Fibroblast of mammary gland (primary cell): ENCODE measurements around the gene DPPA4.

Experiments
- DNase-seq: peaks from one replicate; pipeline ENCODE4 v3.0.0-alpha.2; 2010; ENCODE audit warnings: low read depth
- H3K4me3 ChIP-seq: 2 replicates; pipeline ENCODE4 v1.5.1; 2011; ENCODE audit warnings: low read depth, mild to moderate bottlenecking, low read length, moderate library complexity; ENCODE audit not compliant: control insufficient read depth
- CTCF ChIP-seq: conservative IDR thresholded peaks from 2 replicates; pipeline ENCODE4 v1.5.1; 2011; ENCODE audit warnings: low read depth, low read length, inconsistent platforms; ENCODE audit not compliant: control insufficient read depth, insufficient read depth

The DPPA4 gene

GRCh38 chr3:109355625-109356441, 18.5 kb upstream of the DPPA4 start:
- H3K4me3 ChIP-seq = no peak overlapping the region
- TF ChIP-seq CTCF = no peak
- no peak for DNase-seq

- no peak for DNase-seq
- no peak for TF ChIP-seq CTCF
- H3K4me3 ChIP-seq = no peak overlapping the region
Observed at GRCh38 chr3:109353057-109353456, 15.7 kb upstream of the DPPA4 start.

GRCh38 chr3:109351231-109351630, 13.9 kb upstream of the DPPA4 start:
- no peak overlapping the region for H3K4me3 ChIP-seq
- DNase-seq = no peak
- no peak for TF ChIP-seq CTCF

- DNase-seq = no peak
- TF ChIP-seq CTCF = no peak
- H3K4me3 ChIP-seq = no peak overlapping the region
Observed at GRCh38 chr3:109346770-109347295, 9.5 kb upstream of the DPPA4 start.

- no peak overlapping the region for H3K4me3 ChIP-seq
- TF ChIP-seq CTCF = no peak
- DNase-seq = no peak
Observed at GRCh38 chr3:109346099-109346498, 8.8 kb upstream of the DPPA4 start.

GRCh38 chr3:109339714-109340648, 2.6 kb upstream of the DPPA4 start:
- DNase-seq = no peak
- no peak for TF ChIP-seq CTCF
- H3K4me3 ChIP-seq = no peak overlapping the region
